ENCODE data around the gene PVR. TPM values are rescaled to one million over a fixed set of nuclear protein-coding genes. Genes with fewer than 3 reads are reported as not detected.

The PVR gene
- total RNA-seq, 1 experiment from 2014 or later = 52.1 TPM

GRCh38 chr19:44637390-44637764 is 6.3 kb upstream of the PVR start:
- Histone ChIP-seq H3K27ac (no peak overlapping the region), H2AFZ (no peak overlapping the region), H3K9me2 (ENCODE audit: insufficient read depth) (no peaks in the 10 kb centered on the region), H3F3A (ENCODE audit: insufficient read depth, low read depth) (peaks cover 15% of the 10 kb centered on the region; the same call in 1 of the 2 replicates), H3K4me1 (replicated peaks; ENCODE audit: insufficient read depth) (peaks cover 50% of the 10 kb centered on the region), H3K4me3 (no peak overlapping the region), H3K36me3 (ENCODE audit: low read depth) (no peaks in the 10 kb centered on the region), H3K27me3 (ENCODE audit: insufficient read depth, low read depth) (no peaks in the 10 kb centered on the region), H3K4me2 (0 out of 2 replicates have a peak overlapping the region, but pooled peaks have one; percentile 0), H3K9me3 (ENCODE audit: insufficient read depth, low read depth) (no peaks in the 10 kb centered on the region), H4K20me1 (ENCODE audit: insufficient read depth) (no peaks in the 10 kb centered on the region), H3K79me2 (ENCODE audit: low read depth) (peaks cover 12% of the 10 kb centered on the region; the same call in 1 of the 2 replicates)
- TF ChIP-seq CTCF (conservative IDR thresholded peaks at IDR 0.05) (no peak), EZH2 (IDR thresholded peaks at IDR 0.05; ENCODE audit: low read depth) (no peak)
- peak; percentile 20 to 37 for DNase-seq
- no TSS peak for BruUV-seq (replicated peaks)
- CTCF ChIA-PET = no interaction called here
- POLR2A ChIA-PET (ENCODE audit: unreplicated experiment) = no interaction called here
- intact Hi-C loops (cut with micrococcal nuclease; ENCODE audit: unreplicated experiment) = no loop called here

- H3K4me2 ChIP-seq = no peak overlapping the region
- DNase-seq = no peak
- no TSS peak for BruUV-seq (replicated peaks)
- H3K27me3 ChIP-seq (ENCODE audit: insufficient read depth, low read depth) = no peaks in the 10 kb centered on the region
- H2AFZ ChIP-seq = no peak overlapping the region
- H4K20me1 ChIP-seq (ENCODE audit: insufficient read depth) = peaks cover 3% of the 10 kb centered on the region
- no peak overlapping the region for H3K4me3 ChIP-seq
- no peaks in the 10 kb centered on the region for H3K9me2 ChIP-seq (ENCODE audit: insufficient read depth)
- no peaks in the 10 kb centered on the region for H3K9me3 ChIP-seq (ENCODE audit: insufficient read depth, low read depth)
- no peak overlapping the region for H3K27ac ChIP-seq
- peaks cover 27% of the 10 kb centered on the region for H3F3A ChIP-seq (ENCODE audit: insufficient read depth, low read depth)
- peaks cover 57% of the 10 kb centered on the region for H3K4me1 ChIP-seq (replicated peaks; ENCODE audit: insufficient read depth)
- ChIA-PET POLR2A (ENCODE audit: unreplicated experiment) (no interaction called here), CTCF (interaction anchor here (0.6 kb wide), 2 partner anchors 64 to 603 kb away, joined by 4 to 13 read pairs; no protein-coding TSS in a partner anchor)
- no peak for TF ChIP-seq EZH2 (IDR thresholded peaks at IDR 0.05; ENCODE audit: low read depth)
- TF ChIP-seq CTCF (conservative IDR thresholded peaks at IDR 0.05) = no peak
- H3K36me3 ChIP-seq (ENCODE audit: low read depth) = no peaks in the 10 kb centered on the region
- intact Hi-C loops (cut with micrococcal nuclease; ENCODE audit: unreplicated experiment) = no loop called here
- H3K79me2 ChIP-seq (ENCODE audit: low read depth) = peaks cover 37% of the 10 kb centered on the region
Observed at GRCh38 chr19:44640518-44640917, 3.2 kb upstream of the PVR start.

GRCh38 chr19:44641501-44642265 is 2.0 kb upstream of the PVR start:
- CTCF ChIA-PET = no interaction called here

More at GRCh38 chr19:44641501-44642265, 2.0 kb upstream of the PVR start:
- Histone ChIP-seq H3K27me3 (ENCODE audit: insufficient read depth, low read depth) (no peaks in the 10 kb centered on the region), H4K20me1 (ENCODE audit: insufficient read depth) (peaks cover 13% of the 10 kb centered on the region), H3K9me2 (ENCODE audit: insufficient read depth) (no peaks in the 10 kb centered on the region), H3K36me3 (ENCODE audit: low read depth) (peaks cover 10% of the 10 kb centered on the region; the same call in 1 of the 2 replicates), H3K79me2 (ENCODE audit: low read depth) (peaks cover 49% of the 10 kb centered on the region), H3K27ac (no peak overlapping the region), H3K9me3 (ENCODE audit: insufficient read depth, low read depth) (no peaks in the 10 kb centered on the region), H3K4me2 (no peak overlapping the region; the same call in 1 of the 2 replicates), H3F3A (ENCODE audit: insufficient read depth, low read depth) (peaks cover 33% of the 10 kb centered on the region), H3K4me3 (no peak overlapping the region), H3K4me1 (replicated peaks; ENCODE audit: insufficient read depth) (peaks cover 57% of the 10 kb centered on the region), H2AFZ (no peak overlapping the region)
- BruUV-seq (replicated peaks) = no TSS peak
- TF ChIP-seq EZH2 (IDR thresholded peaks at IDR 0.05; ENCODE audit: low read depth) = no peak
- TF ChIP-seq CTCF (conservative IDR thresholded peaks at IDR 0.05) = no peak
- no peak for DNase-seq
- intact Hi-C loops (cut with micrococcal nuclease; ENCODE audit: unreplicated experiment) = no loop called here
- POLR2A ChIA-PET (ENCODE audit: unreplicated experiment) = no interaction called here
